ENCODE results near the gene MED29. TPM values are rescaled to one million over a fixed set of nuclear protein-coding genes. Genes with fewer than 3 reads are reported as not detected.

Gene MED29
- total RNA-seq, 1 donor from 2014 or later, result 13.7 TPM

GRCh38 chr19:39397360-39398296, 6.5 kb downstream of the MED29 start:
- DNase-seq (ENCODE audit: low spot score), result peak; percentile 86

GRCh38 chr19:39398297-39398864, 7.2 kb downstream of the MED29 start:
- peak; percentile 69 for DNase-seq (ENCODE audit: low spot score)

GRCh38 chr19:39399668-39400050, 8.5 kb downstream of the MED29 start:
- DNase-seq (ENCODE audit: low spot score), result no peak

- DNase-seq (ENCODE audit: low spot score), result no peak
Measured at GRCh38 chr19:39400061-39400460, 8.9 kb downstream of the MED29 start.

GRCh38 chr19:39401070-39401548, 9.9 kb downstream of the MED29 start:
- no peak for DNase-seq (ENCODE audit: low spot score)

GRCh38 chr19:39401549-39402345, 10.6 kb downstream of the MED29 start:
- DNase-seq (ENCODE audit: low spot score), result no peak

- peak; percentile 93 for DNase-seq (ENCODE audit: low spot score)
Measured at GRCh38 chr19:39402346-39403300, 11.4 kb downstream of the MED29 start.

- DNase-seq (ENCODE audit: low spot score), result peak; percentile 98
Measured at GRCh38 chr19:39403331-39404312, 12.4 kb downstream of the MED29 start.

GRCh38 chr19:39405261-39405957, 14.2 kb downstream of the MED29 start:
- DNase-seq (ENCODE audit: low spot score), result no peak

- no peak for DNase-seq (ENCODE audit: low spot score)
Measured at GRCh38 chr19:39405958-39406655, 14.9 kb downstream of the MED29 start.

- peak; percentile 85 for DNase-seq (ENCODE audit: low spot score)
Measured at GRCh38 chr19:39406656-39407409, 15.7 kb downstream of the MED29 start, which contains the start of gene ZFP36. Gene ZFP36, plus strand, starts transcription at chr19:39406847. Its CDS starts 58 bp downstream, at chr19:39406905.

GRCh38 chr19:39407410-39407659, 16.2 kb downstream of the MED29 start:
- DNase-seq (ENCODE audit: low spot score), result no peak

- peak; percentile 59 for DNase-seq (ENCODE audit: low spot score)
Measured at GRCh38 chr19:39407660-39408391, 16.6 kb downstream of the MED29 start.

GRCh38 chr19:39408392-39409207, 17.4 kb downstream of the MED29 start:
- DNase-seq (ENCODE audit: low spot score), result no peak

- peak; percentile 82 for DNase-seq (ENCODE audit: low spot score)
Measured at GRCh38 chr19:39409208-39410016, 18.2 kb downstream of the MED29 start.
